Measurements from ENCODE around the gene NFKB1. TPM values are rescaled to one million over a fixed set of nuclear protein-coding genes. Genes with fewer than 3 reads are reported as not detected.

The NFKB1 gene
- total and polyA plus RNA-seq, 9 of the 15 experiments (the other 6 are each of a cell fraction or from before 2014, with no cell fraction given), result 2.4 to 14.5 (median 10.3) TPM

GRCh38 chr4:102598762-102599374 lies 97.7 kb downstream of the NFKB1 start:
- H2AFZ ChIP-seq (ENCODE audit: low read depth, low read length), result no peak overlapping the region
- ChIA-PET POLR2A (interaction anchor here (0.7 kb wide), 2 partner anchors 10 to 492 kb away, joined by 3 to 5 read pairs; no protein-coding TSS in a partner anchor), CTCF (ENCODE audit: low intra/inter-chr PET ratio) (no interaction called here)
- in situ Hi-C loops (cut with MboI) (loop anchor here (5.0 kb wide), 1 partner anchor 147 kb away; no protein-coding TSS in a partner anchor), intact Hi-C loops (cut with micrococcal nuclease) (no loop called here)
- no TSS peak for BruUV-seq (replicated peaks)
- DNase-seq (ENCODE audit: extremely low read depth in 1 of 4, low spot score in 3 of 4), result no peak
- H3K27me3 ChIP-seq (ENCODE audit: control insufficient read depth in 2 of 2, insufficient read depth in 2 of 2, low read length in 2 of 2), result no peaks in the 10 kb centered on the region
- no peak overlapping the region for H3K27ac ChIP-seq (ENCODE audit: extremely low read depth, low read depth, low read length)
- H3K9me3 ChIP-seq (replicated peaks; ENCODE audit: control insufficient read depth, insufficient read depth, low read depth, low read length), result no peaks in the 10 kb centered on the region
- no peak overlapping the region for H3K4me3 ChIP-seq
- no peaks in the 10 kb centered on the region for H3K4me1 ChIP-seq (replicated peaks in 1 of 2; ENCODE audit: control insufficient read depth in 2 of 2, insufficient read depth in 2 of 2, low read length in 2 of 2)
- H3K4me2 ChIP-seq (ENCODE audit: insufficient read depth, low read length), result no peak overlapping the region
- peaks cover 23% of the 10 kb centered on the region; the same call in 2 of the 3 replicates for H3K36me3 ChIP-seq (ENCODE audit: control insufficient read depth, insufficient read depth, low read length)
- H3K79me2 ChIP-seq (ENCODE audit: control insufficient read depth, insufficient read depth, low read length), result no peaks in the 10 kb centered on the region
- 66% methylated on average over 6 of the region's 6 CpGs for WGBS (ENCODE audit: insufficient coverage, low coverage, missing lambda C conversion rate)
- no peak for TF ChIP-seq SAP30 (IDR thresholded peaks at IDR 0.05; ENCODE audit: borderline replicate concordance, insufficient read depth, low read depth, low read length, poor library complexity, severe bottlenecking)
- FAIRE-seq, result no peak
- no peaks in the 10 kb centered on the region for H3K9me1 ChIP-seq (ENCODE audit: control insufficient read depth, insufficient read depth, low read length)
- ATAC-seq, result no peak
- no peak overlapping the region for H3K9ac ChIP-seq (ENCODE audit: insufficient read depth in 1 of 2, low read depth in 2 of 2, low read length in 2 of 2)
- H4K20me1 ChIP-seq (replicated peaks; ENCODE audit: control insufficient read depth, insufficient read depth, low read length), result no peaks in the 10 kb centered on the region

GRCh38 chr4:102599455-102599854 lies 98.3 kb downstream of the NFKB1 start:
- no peaks in the 10 kb centered on the region for H3K4me1 ChIP-seq (replicated peaks in 1 of 2; ENCODE audit: control insufficient read depth in 2 of 2, insufficient read depth in 2 of 2, low read length in 2 of 2)
- H3K36me3 ChIP-seq (ENCODE audit: control insufficient read depth, insufficient read depth, low read length), result peaks cover 26% of the 10 kb centered on the region; the same call in 2 of the 3 replicates
- H3K27ac ChIP-seq (ENCODE audit: extremely low read depth, low read depth, low read length), result no peak overlapping the region
- no peak for TF ChIP-seq STAG1 (CRISPR knock-in tag; IDR thresholded peaks at IDR 0.05; ENCODE audit: borderline replicate concordance)
- no peaks in the 10 kb centered on the region for H4K20me1 ChIP-seq (replicated peaks; ENCODE audit: control insufficient read depth, insufficient read depth, low read length)
- no peak for DNase-seq (ENCODE audit: extremely low read depth in 1 of 4, low spot score in 3 of 4)
- ChIA-PET POLR2A (interaction anchor here (0.7 kb wide), 1 partner anchor 10 kb away, joined by 3 read pairs; no protein-coding TSS in a partner anchor), CTCF (ENCODE audit: low intra/inter-chr PET ratio) (no interaction called here)
- no peaks in the 10 kb centered on the region for H3K9me3 ChIP-seq (replicated peaks; ENCODE audit: control insufficient read depth, insufficient read depth, low read depth, low read length)
- 72% methylated on average over 4 of the region's 4 CpGs for WGBS (ENCODE audit: insufficient coverage, low coverage, missing lambda C conversion rate)
- no peak for ATAC-seq
- intact Hi-C loops (cut with micrococcal nuclease), result no loop called here
- no TSS peak for BruUV-seq (replicated peaks)
- in situ Hi-C loops (cut with MboI), result loop anchor here (5.0 kb wide), 1 partner anchor 147 kb away; no protein-coding TSS in a partner anchor
- FAIRE-seq, result no peak
- no peak overlapping the region for H2AFZ ChIP-seq (ENCODE audit: low read depth, low read length)
- H3K9ac ChIP-seq (ENCODE audit: insufficient read depth in 1 of 2, low read depth in 2 of 2, low read length in 2 of 2), result no peak overlapping the region
- no peak overlapping the region for H3K4me3 ChIP-seq
- no peaks in the 10 kb centered on the region for H3K79me2 ChIP-seq (ENCODE audit: control insufficient read depth, insufficient read depth, low read length)
- no peak overlapping the region for H3K4me2 ChIP-seq (ENCODE audit: insufficient read depth, low read length)
- H3K9me1 ChIP-seq (ENCODE audit: control insufficient read depth, insufficient read depth, low read length), result no peaks in the 10 kb centered on the region
- no peaks in the 10 kb centered on the region for H3K27me3 ChIP-seq (ENCODE audit: control insufficient read depth in 2 of 2, insufficient read depth in 2 of 2, low read length in 2 of 2)

All from K562 (cell line).